SK-N-SH treated with all-trans-retinoic acid at 6 μM for 48 hours (cell line): ENCODE data around the gene B3GALNT2.

Experiments used
- ATAC-seq: fragments of 200-7000 bp; cut with Tn5 transposase; 3 replicates; pipeline ENCODE4 v1.9.1; 2020; ENCODE audit warnings: mild to moderate bottlenecking, moderate library complexity
- CREB5 ChIP-seq: fragments of 250-450 bp; sonication (Bioruptor Pico); IDR thresholded peaks from 2 replicates; pipeline ENCODE4 v1.5.1; 2020; ENCODE audit warnings: low read depth, mild to moderate bottlenecking, moderate library complexity
- CSDC2 ChIP-seq: fragments of 250-450 bp; sonication (Bioruptor Pico); IDR thresholded peaks from 2 replicates; pipeline ENCODE4 v1.5.0; 2020; ENCODE audit warnings: mild to moderate bottlenecking, moderate library complexity
- CSRNP3 ChIP-seq: fragments of 250-450 bp; sonication (Bioruptor Pico); IDR thresholded peaks from 2 replicates; pipeline ENCODE4 v1.5.1; 2021; ENCODE audit warnings: mild to moderate bottlenecking, moderate library complexity
- ESRRG ChIP-seq: fragments of 250-450 bp; sonication (Bioruptor Pico); IDR thresholded peaks from 2 replicates; pipeline ENCODE4 v1.6.1; 2021; ENCODE audit warnings: mild to moderate bottlenecking
- ISL1 ChIP-seq: fragments of 250-450 bp; sonication (Bioruptor Pico); IDR thresholded peaks from 2 replicates; pipeline ENCODE4 v2.1.2; 2022; ENCODE audit warnings: mild to moderate bottlenecking, moderate library complexity
- OSR1 ChIP-seq: fragments of 250-450 bp; sonication (Bioruptor Pico); IDR thresholded peaks from 2 replicates; pipeline ENCODE4 v1.8.0; 2022; ENCODE audit warnings: moderate library complexity, mild to moderate bottlenecking, inconsistent platforms
- PATZ1 ChIP-seq: fragments of 250-450 bp; sonication (Bioruptor Pico); IDR thresholded peaks from 2 replicates; pipeline ENCODE4 v1.8.0; 2020; ENCODE audit warnings: mild to moderate bottlenecking, moderate library complexity, borderline replicate concordance
- POU6F1 ChIP-seq: fragments of 250-450 bp; sonication (Bioruptor Pico); IDR thresholded peaks from 2 replicates; pipeline ENCODE4 v1.8.0; 2021; ENCODE audit warnings: low read depth, mild to moderate bottlenecking, moderate library complexity, borderline replicate concordance
- PPARA ChIP-seq: fragments of 250-450 bp; sonication (Bioruptor Pico); IDR thresholded peaks from 2 replicates; pipeline ENCODE4 v1.5.0; 2020; ENCODE audit warnings: mild to moderate bottlenecking, borderline replicate concordance
- RARB ChIP-seq: fragments of 250-450 bp; sonication (Bioruptor Pico); IDR thresholded peaks from 2 replicates; pipeline ENCODE4 v1.8.0; 2021; ENCODE audit warnings: mild to moderate bottlenecking, moderate library complexity
- SNAI2 ChIP-seq: fragments of 250-450 bp; sonication (Bioruptor Pico); IDR thresholded peaks from 2 replicates; pipeline ENCODE4 v1.5.0; 2020; ENCODE audit warnings: mild to moderate bottlenecking, moderate library complexity
- TCF4 ChIP-seq: fragments of 250-450 bp; sonication (Bioruptor Pico); IDR thresholded peaks from 2 replicates; pipeline ENCODE4 v1.8.0; 2021; ENCODE audit warnings: mild to moderate bottlenecking, moderate library complexity, borderline replicate concordance
- TOX ChIP-seq: fragments of 250-450 bp; sonication (Bioruptor Pico); IDR thresholded peaks from 2 replicates; pipeline ENCODE4 v1.8.0; 2021; ENCODE audit warnings: mild to moderate bottlenecking, moderate library complexity, borderline replicate concordance
- TSHZ2 ChIP-seq: fragments of 250-450 bp; sonication (Bioruptor Pico); IDR thresholded peaks from 2 replicates; pipeline ENCODE4 v1.5.0; 2020; ENCODE audit warnings: mild to moderate bottlenecking, moderate library complexity
- ZC3H10 ChIP-seq: fragments of 250-450 bp; sonication (Bioruptor Pico); IDR thresholded peaks from 2 replicates; pipeline ENCODE4 v1.5.1; 2021; ENCODE audit warnings: mild to moderate bottlenecking, moderate library complexity
- ZFP3 ChIP-seq: fragments of 250-450 bp; sonication (Bioruptor Pico); IDR thresholded peaks from 2 replicates; pipeline ENCODE4 v1.5.0; 2020; ENCODE audit warnings: mild to moderate bottlenecking, moderate library complexity
- ZFP30 ChIP-seq: fragments of 450-650 bp; formaldehyde crosslinking; IDR thresholded peaks from 2 replicates; pipeline ENCODE4 v1.5.0; 2022; ENCODE audit warnings: mild to moderate bottlenecking, moderate library complexity
- ZNF565 ChIP-seq: fragments of 450-650 bp; formaldehyde crosslinking; conservative IDR thresholded peaks from 2 replicates; pipeline ENCODE4 v1.5.0; 2020; ENCODE audit warnings: low read depth, mild to moderate bottlenecking, moderate library complexity
- ZNF70 ChIP-seq: fragments of 450-650 bp; formaldehyde crosslinking; IDR thresholded peaks from 2 replicates; pipeline ENCODE4 v1.5.0; 2020; ENCODE audit warnings: mild to moderate bottlenecking, moderate library complexity
- ZNF8 ChIP-seq: fragments of 450-650 bp; formaldehyde crosslinking; IDR thresholded peaks from 2 replicates; pipeline ENCODE4 v1.5.0; 2020; ENCODE audit warnings: mild to moderate bottlenecking, moderate library complexity

B3GALNT2 gene

GRCh38 chr1:235403593-235403992 lies 100.7 kb downstream of the B3GALNT2 start:
- no peak for ATAC-seq
- TF ChIP-seq CREB5 (CRISPR knock-in tag) (no peak), ISL1 (CRISPR knock-in tag) (no peak), ZNF70 (CRISPR knock-in tag) (no peak), TCF4 (CRISPR knock-in tag) (no peak), OSR1 (no peak), ZNF565 (no peak), SNAI2 (CRISPR knock-in tag) (no peak), ZNF8 (no peak), CSRNP3 (CRISPR knock-in tag) (no peak), CSDC2 (no peak), ZC3H10 (CRISPR knock-in tag) (no peak), POU6F1 (CRISPR knock-in tag) (no peak), ZFP30 (CRISPR knock-in tag) (no peak), TOX (CRISPR knock-in tag) (no peak), ESRRG (CRISPR knock-in tag) (no peak), TSHZ2 (CRISPR knock-in tag) (no peak), PATZ1 (no peak), PPARA (no peak)

GRCh38 chr1:235402457-235403200 lies 101.6 kb downstream of the B3GALNT2 start:
- TF ChIP-seq TSHZ2 (CRISPR knock-in tag) (no peak), RARB (CRISPR knock-in tag) (no peak), ZNF8 (no peak), ZFP30 (CRISPR knock-in tag) (no peak), ESRRG (CRISPR knock-in tag) (no peak), ZFP3 (no peak), PATZ1 (no peak), ISL1 (CRISPR knock-in tag) (no peak), PPARA (no peak), CREB5 (CRISPR knock-in tag) (no peak)
- ATAC-seq = no peak
